Fibroblast of skin of right biceps (primary cell): ENCODE measurements around the gene SNX1.

Experiments
- DNase-seq: peaks from one replicate; pipeline ENCODE4 v3.0.0-alpha.2; 2013

The SNX1 gene

DNA sequence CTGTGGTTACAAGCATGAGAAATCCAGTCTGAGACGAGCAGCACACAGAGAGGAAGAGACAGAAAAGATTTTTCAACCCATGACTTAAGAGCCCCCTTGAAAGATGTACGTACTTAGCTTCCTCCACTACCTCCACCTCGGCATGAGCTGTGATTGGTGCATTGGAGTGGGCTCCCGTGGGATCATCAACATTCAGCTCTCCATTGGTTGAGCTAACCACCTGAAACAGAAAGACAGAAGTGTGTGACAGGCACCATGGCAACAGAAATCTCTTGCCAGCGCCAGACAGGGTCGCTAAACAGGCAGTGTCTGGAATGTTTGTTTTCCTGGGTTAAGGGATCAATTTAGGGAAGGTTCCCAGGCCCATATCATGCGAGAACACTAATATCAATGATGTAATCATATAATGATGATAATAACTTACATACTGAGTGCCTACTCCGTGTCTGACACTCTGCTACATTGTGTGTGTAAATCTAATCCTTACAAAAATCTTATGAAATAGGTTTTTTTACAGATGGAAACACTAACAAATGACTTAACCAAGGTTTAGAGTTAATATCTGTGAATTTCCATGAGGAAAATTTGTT lies 84.5 kb downstream of the SNX1 start:
- DNase-seq = no peak

DNA sequence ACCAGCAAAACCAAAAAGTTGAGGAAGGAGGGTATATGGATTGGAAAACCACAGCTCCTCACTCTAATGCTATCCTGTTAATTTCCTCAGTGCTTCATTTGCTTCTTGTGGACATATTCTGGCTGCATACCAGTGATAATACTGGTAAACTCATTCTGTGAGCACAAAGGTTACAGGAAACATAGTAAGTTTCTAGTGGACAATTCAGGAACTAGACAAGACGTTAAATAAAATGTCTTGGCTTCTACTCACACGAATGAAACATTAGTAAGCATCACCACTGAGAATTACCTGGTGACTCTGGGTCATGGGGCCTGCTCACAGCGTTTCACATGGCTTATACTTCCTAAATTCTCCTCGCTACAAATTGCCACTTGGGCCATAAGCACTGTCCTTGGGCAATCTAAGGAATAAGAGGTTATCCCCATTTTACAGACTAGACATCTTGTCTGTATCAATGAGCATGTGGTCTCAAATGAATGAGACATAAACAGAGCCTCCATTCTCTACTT lies 87.1 kb downstream of the SNX1 start:
- DNase-seq = no peak

- no peak for DNase-seq
These were observed 89.5 kb downstream of the SNX1 start for GRCh38 chr15:64185146-64185911.

GRCh38 chr15:64187396-64188191 lies 91.8 kb downstream of the SNX1 start:
- DNase-seq = peak; percentile 44
